ENCODE data around the gene C22orf23. TPM values are rescaled to one million over a fixed set of nuclear protein-coding genes. Genes with fewer than 3 reads are reported as not detected.

C22orf23 gene
- 0.45 and 0.84 TPM in 2 replicates for total RNA-seq

GRCh38 chr22:37953437-37954179 lies at the start of gene C22orf23, which contains the start of gene POLR2F:
TSS of gene C22orf23 (minus strand) at chr22:37953601. CDS start at chr22:37953149, 452 bp downstream.
TSS of gene POLR2F (plus strand) at chr22:37953699. CDS start at chr22:37953788, 89 bp downstream.

GRCh38 chr22:37983860-37984791 lies 30.7 kb upstream of the C22orf23 start, which contains the start of gene SOX10:
TSS of gene SOX10 (minus strand) at chr22:37984555. CDS start at chr22:37983784, 771 bp downstream.

GRCh38 chr22:37905534-37906363 lies 47.7 kb downstream of the C22orf23 start, which contains the start of gene MICALL1:
TSS of gene MICALL1 (plus strand) at chr22:37906297. CDS start at chr22:37906423, 126 bp downstream.

Other genes starting within 250 kb of the C22orf23 start
- 35.2 and 44.4 TPM in 2 replicates for gene GCAT, start 145.7 kb downstream of the C22orf23 start, total RNA-seq
- gene GALR3, start 130.2 kb downstream of the C22orf23 start, total RNA-seq: not detected in 2 replicates
- 28.5 and 31.4 TPM in 2 replicates for gene ANKRD54, start 109.3 kb downstream of the C22orf23 start, total RNA-seq
- gene EIF3L, start 104.2 kb downstream of the C22orf23 start, total RNA-seq: 337 and 409 TPM in 2 replicates
- 23.3 and 26.2 TPM in 2 replicates for gene MICALL1, start 47.3 kb downstream of the C22orf23 start, total RNA-seq
- 76.4 and 96.2 TPM in 2 replicates for gene POLR2F, start 98 bp upstream of the C22orf23 start, total RNA-seq
- gene SOX10, start 31.0 kb upstream of the C22orf23 start, total RNA-seq: not detected in 2 replicates
- gene PICK1, start 103.8 kb upstream of the C22orf23 start, total RNA-seq: 15.3 and 17.4 TPM in 2 replicates
- 0.17 TPM in 1 of 2 replicates, not detected in the other for gene SLC16A8, start 130.6 kb upstream of the C22orf23 start, total RNA-seq
- gene BAIAP2L2, start 157.1 kb upstream of the C22orf23 start, total RNA-seq: 0.17 and 0.59 TPM in 2 replicates
- 2.9 and 4.9 TPM in 2 replicates for gene PLA2G6, start 228.2 kb upstream of the C22orf23 start, total RNA-seq
- gene MAFF, start 248.4 kb upstream of the C22orf23 start, total RNA-seq: 15.0 and 16.1 TPM in 2 replicates